Lung (tissue), 12 donors: Measurements from ENCODE around the gene SOX2. TPM values are rescaled to one million over a fixed set of nuclear protein-coding genes. Genes with fewer than 3 reads are reported as not detected.

Source experiments
- ATAC-seq: fragments of 200-7000 bp; cut with Tn5 transposase; one replicate; pipeline ENCODE4 v1.9.1; 2020; ENCODE audit warnings: moderate number of reproducible peaks; ENCODE audit not compliant: insufficient read depth, low FRiP score
- DNase-seq, 3 donors: peaks; one replicate each; pipeline ENCODE4 v3.0.0-alpha.2; 2013 to 2017
- H3K27ac ChIP-seq, 2 donors: one replicate each; pipeline ENCODE4 v1.5.1; 2013; ENCODE audit warnings: mild to moderate bottlenecking in 2 of 2, moderate library complexity in 2 of 2, control low read depth in 1 of 2, inconsistent platforms in 1 of 2, low read depth in 1 of 2, low read length in 1 of 2
- H3K27me3 ChIP-seq, 3 donors: one replicate each; pipeline ENCODE4 v1.5.1; 2013; ENCODE audit warnings: low read length in 2 of 3; ENCODE audit not compliant: control insufficient read depth in 3 of 3, insufficient read depth in 3 of 3
- H3K36me3 ChIP-seq, 4 donors: one replicate each; pipeline ENCODE4 v1.5.1; 2013; ENCODE audit warnings: low read length in 4 of 4, mild to moderate bottlenecking in 1 of 4, moderate library complexity in 1 of 4; ENCODE audit not compliant: control insufficient read depth in 4 of 4, insufficient read depth in 4 of 4
- H3K4me1 ChIP-seq, 5 donors: one replicate each; pipeline ENCODE4 v1.5.1; 2013; ENCODE audit warnings: low read length in 5 of 5, mild to moderate bottlenecking in 2 of 5, moderate library complexity in 1 of 5; ENCODE audit not compliant: control insufficient read depth in 5 of 5, insufficient read depth in 5 of 5
- H3K4me3 ChIP-seq: one replicate; pipeline ENCODE4 v1.5.1; 2013; ENCODE audit warnings: mild to moderate bottlenecking, control low read depth, moderate library complexity
- H3K9ac ChIP-seq, 2 donors: one replicate each; pipeline ENCODE4 v1.5.1; 2013; ENCODE audit warnings: low read length in 2 of 2, control low read depth in 1 of 2; ENCODE audit not compliant: insufficient read depth in 1 of 2
- H3K9me3 ChIP-seq, 4 donors: one replicate each; pipeline ENCODE4 v1.5.1; 2013; ENCODE audit warnings: low read length in 3 of 4, mild to moderate bottlenecking in 1 of 4, moderate library complexity in 1 of 4; ENCODE audit not compliant: control insufficient read depth in 4 of 4, insufficient read depth in 3 of 4
- WGBS, 2 donors: extraction: QIAGEN DNeasy Blood & Tissue Kit; methylation state at CpG; one replicate each; pipeline ENCODE4 v1.1.7; 2013; 5-methylcytosine and 5-hydroxymethylcytosine counted together
- polyA plus RNA-seq, 2 donors: library from polyadenylated mRNA; stranded (reverse); fragments of 200-250 nt; gene quantifications; one replicate each; pipeline ENCODE4 v1.2.1, GENCODE V29; 2013
- total RNA-seq, 2 donors: library from RNA; depleted of rRNA in 1 of 2; stranded (reverse); fragments of >200 nt in 1 of 2; gene quantifications; one replicate each; pipeline ENCODE4 v1.2.1, GENCODE V29; 2014 to 2021
- TF ChIP-seq, protein P1 (sequence below): IDR thresholded peaks from 2 replicates; pipeline ENCODE4 v1.5.1; 2012; ENCODE audit warnings: mild to moderate bottlenecking; ENCODE audit errors: control extremely low read depth, extremely low read depth
- donor health status: control.
- donor health status: control.
- donor health status: Bipolar disorder and iron deficiency.
- donor health status: healthy.
- donor health status: DM: yes; HTN: yes; CAD: no.

The SOX2 gene
- total and polyA plus RNA-seq, 4 donors, result 4.4 to 16.4 (median 7.3) TPM

DNA sequence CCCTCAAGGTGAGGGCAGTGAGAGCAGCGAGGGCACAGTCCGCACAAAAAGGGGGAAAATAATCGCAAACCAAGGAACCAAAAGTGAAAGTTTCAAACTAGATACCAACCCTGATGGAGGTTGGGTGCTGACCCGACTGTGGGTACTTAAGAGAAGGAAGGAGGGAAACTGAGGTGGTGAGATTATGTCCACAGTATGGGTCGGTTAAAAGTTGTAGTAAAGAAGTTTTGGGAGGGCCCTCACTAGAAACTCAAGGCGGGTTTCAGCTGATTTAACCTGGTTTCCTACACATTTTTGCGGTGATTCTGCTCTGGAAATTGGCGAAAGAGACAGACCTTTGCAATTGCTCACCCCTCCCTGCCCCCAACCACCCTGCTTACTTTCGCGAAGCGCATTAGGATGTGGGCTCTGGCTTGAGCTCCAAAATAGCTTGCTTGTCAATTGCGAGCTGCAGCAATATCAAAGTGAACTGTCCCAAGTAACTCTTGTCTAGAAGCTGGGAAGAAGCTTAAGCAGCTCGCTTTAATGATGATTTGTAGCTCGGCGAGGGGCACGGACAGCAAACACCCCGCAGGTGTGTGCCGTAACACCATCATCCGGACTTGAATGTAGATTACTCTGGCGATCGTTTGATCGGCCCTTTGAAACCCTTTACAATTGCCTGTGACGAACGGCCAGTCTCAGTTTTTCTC is 15.8 kb downstream of the SOX2 start:
- Histone ChIP-seq H3K4me3 (peak overlapping the region; percentile 18), H3K27ac (no peak overlapping the region), H3K27me3 (peaks cover 9 to 91% (median 85%) of the 10 kb centered on the region in 3 donors), H3K4me1 (peaks cover 0 to 7% (median 0%) of the 10 kb centered on the region in 5 donors), H3K9me3 (peaks cover 0 to 12% (median 0%) of the 10 kb centered on the region in 4 donors), H3K9ac (peak overlapping the region in 1 of 2 donors; percentile 29), H3K36me3 (no peaks in the 10 kb centered on the region)
- TF ChIP-seq, protein P1, sequence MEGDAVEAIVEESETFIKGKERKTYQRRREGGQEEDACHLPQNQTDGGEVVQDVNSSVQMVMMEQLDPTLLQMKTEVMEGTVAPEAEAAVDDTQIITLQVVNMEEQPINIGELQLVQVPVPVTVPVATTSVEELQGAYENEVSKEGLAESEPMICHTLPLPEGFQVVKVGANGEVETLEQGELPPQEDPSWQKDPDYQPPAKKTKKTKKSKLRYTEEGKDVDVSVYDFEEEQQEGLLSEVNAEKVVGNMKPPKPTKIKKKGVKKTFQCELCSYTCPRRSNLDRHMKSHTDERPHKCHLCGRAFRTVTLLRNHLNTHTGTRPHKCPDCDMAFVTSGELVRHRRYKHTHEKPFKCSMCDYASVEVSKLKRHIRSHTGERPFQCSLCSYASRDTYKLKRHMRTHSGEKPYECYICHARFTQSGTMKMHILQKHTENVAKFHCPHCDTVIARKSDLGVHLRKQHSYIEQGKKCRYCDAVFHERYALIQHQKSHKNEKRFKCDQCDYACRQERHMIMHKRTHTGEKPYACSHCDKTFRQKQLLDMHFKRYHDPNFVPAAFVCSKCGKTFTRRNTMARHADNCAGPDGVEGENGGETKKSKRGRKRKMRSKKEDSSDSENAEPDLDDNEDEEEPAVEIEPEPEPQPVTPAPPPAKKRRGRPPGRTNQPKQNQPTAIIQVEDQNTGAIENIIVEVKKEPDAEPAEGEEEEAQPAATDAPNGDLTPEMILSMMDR, result no peak
- WGBS, 2 donors, result 5 to 7% methylated on average over 24 of the region's 24 CpGs
- ATAC-seq (no peak), DNase-seq (peak; percentile 24 to 46 (median 32))

DNA sequence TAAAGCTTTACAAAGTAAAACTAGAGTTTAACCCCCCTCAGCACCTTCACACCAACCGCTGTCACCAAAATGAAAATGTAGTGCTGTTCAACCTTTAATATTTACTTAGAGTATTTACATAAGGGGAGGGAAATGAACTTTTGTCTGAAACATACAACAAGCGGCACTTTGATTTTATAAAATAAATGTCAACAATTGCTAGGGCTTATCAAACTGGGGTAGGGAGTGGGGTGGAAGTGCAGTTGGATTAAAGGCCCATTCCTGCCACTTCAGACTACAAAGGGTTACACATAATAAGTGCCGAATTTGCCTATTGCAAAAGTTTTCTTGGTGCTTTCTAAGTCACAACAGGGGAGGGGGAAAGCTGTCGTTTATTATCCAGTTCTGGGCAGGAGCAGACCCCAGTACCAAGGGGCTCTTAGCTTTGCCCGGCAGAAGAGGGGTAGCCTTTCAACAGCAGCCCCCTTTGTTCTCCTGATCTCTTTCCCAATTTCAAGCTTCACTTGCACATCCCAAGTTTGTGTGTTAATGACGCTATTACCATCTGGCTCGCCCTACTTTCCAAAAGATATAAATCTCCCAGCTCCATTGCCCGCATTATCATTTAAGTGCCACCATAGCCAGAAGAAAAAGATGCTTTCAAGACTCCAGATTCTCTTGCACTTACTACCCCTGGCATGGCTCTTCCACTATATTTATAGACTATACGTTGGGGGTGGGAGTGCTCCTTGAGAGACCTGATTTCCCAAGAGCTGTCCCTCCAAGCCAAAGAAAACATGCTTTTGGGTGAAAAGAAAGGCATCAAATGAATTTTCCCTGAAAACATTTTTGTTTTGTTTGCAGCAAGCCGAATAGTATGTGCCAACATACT is 17.0 kb downstream of the SOX2 start:
- H3K9ac ChIP-seq, result no peak overlapping the region
- no peak overlapping the region for H3K4me3 ChIP-seq
- no peaks in the 10 kb centered on the region for H3K36me3 ChIP-seq
- peak; percentile 15 to 51 (median 33) for DNase-seq
- no peak overlapping the region for H3K27ac ChIP-seq
- H3K9me3 ChIP-seq, result peaks cover 0 to 6% (median 0%) of the 10 kb centered on the region in 4 donors
- WGBS, 2 donors, result 14 to 15% methylated on average over 10 of the region's 10 CpGs
- H3K4me1 ChIP-seq, result peaks cover 0 to 7% (median 0%) of the 10 kb centered on the region in 5 donors
- no peak for ATAC-seq
- TF ChIP-seq, protein P1, result no peak
- H3K27me3 ChIP-seq, result peaks cover 0 to 79% (median 73%) of the 10 kb centered on the region in 3 donors

- Histone ChIP-seq H3K9me3 (peaks cover 0 to 4% (median 0%) of the 10 kb centered on the region in 4 donors), H3K36me3 (no peaks in the 10 kb centered on the region), H3K9ac (no peak overlapping the region), H3K4me1 (peaks cover 0 to 7% (median 0%) of the 10 kb centered on the region in 5 donors), H3K27me3 (peaks cover 0 to 72% (median 66%) of the 10 kb centered on the region in 3 donors), H3K27ac (no peak overlapping the region), H3K4me3 (no peak overlapping the region)
- TF ChIP-seq, protein P1, result no peak
- DNase-seq, result no peak
- no peak for ATAC-seq
- 13 to 27% methylated on average over 12 of the region's 12 CpGs for WGBS, 2 donors
Observed at GRCh38 chr3:181729341-181729869, 17.7 kb downstream of the SOX2 start.
